ENCODE measurements around the gene RNF138. TPM values are rescaled to one million over a fixed set of nuclear protein-coding genes. Genes with fewer than 3 reads are reported as not detected.

Gene RNF138
- total RNA-seq, 1 experiment from 2014 or later, result 103 TPM

DNA sequence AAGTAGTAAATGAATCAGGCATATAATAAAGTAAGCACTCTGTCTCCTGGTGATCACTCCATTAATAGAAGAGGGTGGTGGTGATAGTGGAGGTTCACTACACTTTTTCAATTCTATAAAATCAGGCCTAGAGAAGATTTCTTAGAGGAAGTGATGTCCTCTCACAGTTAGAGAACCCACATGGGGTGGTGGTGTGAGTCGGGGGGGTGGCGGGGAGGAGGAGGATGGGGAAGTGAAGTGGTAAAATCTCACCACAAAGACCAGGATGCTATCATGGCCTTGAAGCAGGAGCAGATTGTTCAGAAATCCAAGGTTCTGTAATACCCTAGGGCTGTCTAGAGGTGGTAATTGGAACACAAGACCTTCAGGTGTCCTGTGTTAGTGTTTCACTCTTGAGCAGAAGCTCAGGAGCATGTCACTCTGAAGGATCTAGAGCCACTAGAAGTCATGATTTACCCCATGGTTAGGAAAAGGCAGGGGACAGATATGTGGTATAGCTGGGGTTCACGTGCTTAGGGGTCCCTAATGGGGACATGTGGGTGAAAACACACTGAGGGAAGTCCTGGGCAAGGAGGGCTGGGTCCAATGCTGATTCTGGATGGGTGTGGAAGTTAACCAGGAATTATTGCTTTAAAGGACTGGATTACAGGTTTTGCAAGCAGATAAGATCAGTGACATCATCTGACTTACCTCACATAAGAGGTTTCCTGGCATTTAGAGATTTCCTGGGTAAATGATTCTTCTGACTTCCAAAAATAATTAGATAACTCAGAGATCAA, 42.1 kb upstream of the RNF138 start:
- H3K4me3 Mint-ChIP-seq, result no peak overlapping the region
- H3K9me3 Mint-ChIP-seq, result 0 out of 2 replicates have a peak, but pooled peaks cover 4% of the 10 kb centered on the region
- H3K36me3 Mint-ChIP-seq, result peaks cover 17% of the 10 kb centered on the region
- no peak for TF ChIP-seq RELA (CRISPR knock-in tag; IDR thresholded peaks at IDR 0.05; ENCODE audit: borderline replicate concordance)
- TF ChIP-seq FOXJ3 (CRISPR knock-in tag; IDR thresholded peaks at IDR 0.05; ENCODE audit: borderline replicate concordance), result no peak
- TF ChIP-seq NR2C2 (CRISPR knock-in tag; IDR thresholded peaks at IDR 0.05), result no peak
- TF ChIP-seq, protein P1, sequence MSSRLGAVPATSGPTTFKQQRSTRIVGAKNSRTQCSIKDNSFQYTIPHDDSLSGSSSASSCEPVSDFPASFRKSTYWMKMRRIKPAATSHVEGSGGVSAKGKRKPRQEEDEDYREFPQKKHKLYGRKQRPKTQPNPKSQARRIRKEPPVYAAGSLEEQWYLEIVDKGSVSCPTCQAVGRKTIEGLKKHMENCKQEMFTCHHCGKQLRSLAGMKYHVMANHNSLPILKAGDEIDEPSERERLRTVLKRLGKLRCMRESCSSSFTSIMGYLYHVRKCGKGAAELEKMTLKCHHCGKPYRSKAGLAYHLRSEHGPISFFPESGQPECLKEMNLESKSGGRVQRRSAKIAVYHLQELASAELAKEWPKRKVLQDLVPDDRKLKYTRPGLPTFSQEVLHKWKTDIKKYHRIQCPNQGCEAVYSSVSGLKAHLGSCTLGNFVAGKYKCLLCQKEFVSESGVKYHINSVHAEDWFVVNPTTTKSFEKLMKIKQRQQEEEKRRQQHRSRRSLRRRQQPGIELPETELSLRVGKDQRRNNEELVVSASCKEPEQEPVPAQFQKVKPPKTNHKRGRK (CRISPR knock-in tag; IDR thresholded peaks at IDR 0.05; ENCODE audit: borderline replicate concordance), result no peak
- DNase-seq (ENCODE audit: low spot score), result no peak
- no peaks in the 10 kb centered on the region for H3K27me3 Mint-ChIP-seq (ENCODE audit: low read depth)
- ChIA-PET CTCF (no interaction called here), POLR2A (no interaction called here)
- H3K4me1 Mint-ChIP-seq, result peaks cover 7% of the 10 kb centered on the region
- no peak for ATAC-seq
- no peak overlapping the region for H3K27ac Mint-ChIP-seq

DNA sequence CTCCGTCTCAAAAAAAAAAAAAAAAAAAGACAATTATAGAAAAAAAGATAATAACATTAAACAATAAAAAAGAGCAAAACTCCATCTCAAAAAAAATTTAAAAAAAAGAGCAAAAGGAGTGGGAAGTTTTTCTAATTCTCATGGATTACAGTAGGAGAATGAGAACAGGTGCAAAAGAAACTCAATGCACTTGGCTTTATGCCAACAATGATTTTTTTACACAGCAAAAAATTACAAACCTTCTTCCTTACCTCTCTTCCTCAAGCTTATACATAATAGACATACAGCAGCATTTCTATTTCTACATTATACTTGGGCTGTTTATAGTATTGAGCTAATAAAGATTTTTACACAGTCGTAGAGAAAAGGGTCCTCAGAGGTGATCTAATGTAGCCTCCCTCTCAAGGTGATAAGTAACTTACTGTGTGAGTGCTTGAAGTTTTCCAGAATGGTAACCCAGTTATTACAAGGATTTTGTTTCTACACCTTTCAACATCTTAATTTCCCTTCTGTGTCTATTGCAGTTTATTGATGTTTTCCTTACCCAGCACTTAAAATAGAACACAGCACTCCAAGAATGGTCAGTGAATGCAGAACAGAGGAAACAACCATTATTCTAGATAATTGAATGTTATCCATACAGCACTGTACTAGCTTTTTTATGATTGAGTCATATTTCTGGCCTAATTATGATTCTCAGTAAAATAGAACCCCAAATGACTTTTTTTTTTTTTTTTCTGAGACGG, 34.9 kb upstream of the RNF138 start:
- Mint-ChIP-seq H3K27me3 (ENCODE audit: low read depth) (no peaks in the 10 kb centered on the region), H3K27ac (no peak overlapping the region), H3K36me3 (peaks cover 8% of the 10 kb centered on the region), H3K4me1 (peaks cover 38% of the 10 kb centered on the region), H3K9me3 (peaks cover 4% of the 10 kb centered on the region; the same call in 1 of the 2 replicates), H3K4me3 (no peak overlapping the region)
- ATAC-seq (no peak), DNase-seq (ENCODE audit: low spot score) (no peak)
- ChIA-PET CTCF (no interaction called here), POLR2A (no interaction called here)
- TF ChIP-seq, protein P2, sequence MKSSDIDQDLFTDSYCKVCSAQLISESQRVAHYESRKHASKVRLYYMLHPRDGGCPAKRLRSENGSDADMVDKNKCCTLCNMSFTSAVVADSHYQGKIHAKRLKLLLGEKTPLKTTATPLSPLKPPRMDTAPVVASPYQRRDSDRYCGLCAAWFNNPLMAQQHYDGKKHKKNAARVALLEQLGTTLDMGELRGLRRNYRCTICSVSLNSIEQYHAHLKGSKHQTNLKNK (CRISPR knock-in tag; IDR thresholded peaks at IDR 0.05), result no peak
- TF ChIP-seq, protein P3, sequence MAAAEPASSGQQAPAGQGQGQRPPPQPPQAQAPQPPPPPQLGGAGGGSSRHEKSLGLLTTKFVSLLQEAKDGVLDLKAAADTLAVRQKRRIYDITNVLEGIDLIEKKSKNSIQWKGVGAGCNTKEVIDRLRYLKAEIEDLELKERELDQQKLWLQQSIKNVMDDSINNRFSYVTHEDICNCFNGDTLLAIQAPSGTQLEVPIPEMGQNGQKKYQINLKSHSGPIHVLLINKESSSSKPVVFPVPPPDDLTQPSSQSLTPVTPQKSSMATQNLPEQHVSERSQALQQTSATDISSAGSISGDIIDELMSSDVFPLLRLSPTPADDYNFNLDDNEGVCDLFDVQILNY (CRISPR knock-in tag; IDR thresholded peaks at IDR 0.05), result no peak
- TF ChIP-seq, protein P4, sequence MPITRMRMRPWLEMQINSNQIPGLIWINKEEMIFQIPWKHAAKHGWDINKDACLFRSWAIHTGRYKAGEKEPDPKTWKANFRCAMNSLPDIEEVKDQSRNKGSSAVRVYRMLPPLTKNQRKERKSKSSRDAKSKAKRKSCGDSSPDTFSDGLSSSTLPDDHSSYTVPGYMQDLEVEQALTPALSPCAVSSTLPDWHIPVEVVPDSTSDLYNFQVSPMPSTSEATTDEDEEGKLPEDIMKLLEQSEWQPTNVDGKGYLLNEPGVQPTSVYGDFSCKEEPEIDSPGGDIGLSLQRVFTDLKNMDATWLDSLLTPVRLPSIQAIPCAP (CRISPR knock-in tag; IDR thresholded peaks at IDR 0.05), result no peak
- TF ChIP-seq, protein P5, sequence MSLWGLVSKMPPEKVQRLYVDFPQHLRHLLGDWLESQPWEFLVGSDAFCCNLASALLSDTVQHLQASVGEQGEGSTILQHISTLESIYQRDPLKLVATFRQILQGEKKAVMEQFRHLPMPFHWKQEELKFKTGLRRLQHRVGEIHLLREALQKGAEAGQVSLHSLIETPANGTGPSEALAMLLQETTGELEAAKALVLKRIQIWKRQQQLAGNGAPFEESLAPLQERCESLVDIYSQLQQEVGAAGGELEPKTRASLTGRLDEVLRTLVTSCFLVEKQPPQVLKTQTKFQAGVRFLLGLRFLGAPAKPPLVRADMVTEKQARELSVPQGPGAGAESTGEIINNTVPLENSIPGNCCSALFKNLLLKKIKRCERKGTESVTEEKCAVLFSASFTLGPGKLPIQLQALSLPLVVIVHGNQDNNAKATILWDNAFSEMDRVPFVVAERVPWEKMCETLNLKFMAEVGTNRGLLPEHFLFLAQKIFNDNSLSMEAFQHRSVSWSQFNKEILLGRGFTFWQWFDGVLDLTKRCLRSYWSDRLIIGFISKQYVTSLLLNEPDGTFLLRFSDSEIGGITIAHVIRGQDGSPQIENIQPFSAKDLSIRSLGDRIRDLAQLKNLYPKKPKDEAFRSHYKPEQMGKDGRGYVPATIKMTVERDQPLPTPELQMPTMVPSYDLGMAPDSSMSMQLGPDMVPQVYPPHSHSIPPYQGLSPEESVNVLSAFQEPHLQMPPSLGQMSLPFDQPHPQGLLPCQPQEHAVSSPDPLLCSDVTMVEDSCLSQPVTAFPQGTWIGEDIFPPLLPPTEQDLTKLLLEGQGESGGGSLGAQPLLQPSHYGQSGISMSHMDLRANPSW (CRISPR knock-in tag; conservative IDR thresholded peaks at IDR 0.05; ENCODE audit: low read depth), result no peak
- no peak for TF ChIP-seq ZNF317 (CRISPR knock-in tag; IDR thresholded peaks at IDR 0.05; ENCODE audit: borderline replicate concordance, low read depth)
- TF ChIP-seq, protein P6, sequence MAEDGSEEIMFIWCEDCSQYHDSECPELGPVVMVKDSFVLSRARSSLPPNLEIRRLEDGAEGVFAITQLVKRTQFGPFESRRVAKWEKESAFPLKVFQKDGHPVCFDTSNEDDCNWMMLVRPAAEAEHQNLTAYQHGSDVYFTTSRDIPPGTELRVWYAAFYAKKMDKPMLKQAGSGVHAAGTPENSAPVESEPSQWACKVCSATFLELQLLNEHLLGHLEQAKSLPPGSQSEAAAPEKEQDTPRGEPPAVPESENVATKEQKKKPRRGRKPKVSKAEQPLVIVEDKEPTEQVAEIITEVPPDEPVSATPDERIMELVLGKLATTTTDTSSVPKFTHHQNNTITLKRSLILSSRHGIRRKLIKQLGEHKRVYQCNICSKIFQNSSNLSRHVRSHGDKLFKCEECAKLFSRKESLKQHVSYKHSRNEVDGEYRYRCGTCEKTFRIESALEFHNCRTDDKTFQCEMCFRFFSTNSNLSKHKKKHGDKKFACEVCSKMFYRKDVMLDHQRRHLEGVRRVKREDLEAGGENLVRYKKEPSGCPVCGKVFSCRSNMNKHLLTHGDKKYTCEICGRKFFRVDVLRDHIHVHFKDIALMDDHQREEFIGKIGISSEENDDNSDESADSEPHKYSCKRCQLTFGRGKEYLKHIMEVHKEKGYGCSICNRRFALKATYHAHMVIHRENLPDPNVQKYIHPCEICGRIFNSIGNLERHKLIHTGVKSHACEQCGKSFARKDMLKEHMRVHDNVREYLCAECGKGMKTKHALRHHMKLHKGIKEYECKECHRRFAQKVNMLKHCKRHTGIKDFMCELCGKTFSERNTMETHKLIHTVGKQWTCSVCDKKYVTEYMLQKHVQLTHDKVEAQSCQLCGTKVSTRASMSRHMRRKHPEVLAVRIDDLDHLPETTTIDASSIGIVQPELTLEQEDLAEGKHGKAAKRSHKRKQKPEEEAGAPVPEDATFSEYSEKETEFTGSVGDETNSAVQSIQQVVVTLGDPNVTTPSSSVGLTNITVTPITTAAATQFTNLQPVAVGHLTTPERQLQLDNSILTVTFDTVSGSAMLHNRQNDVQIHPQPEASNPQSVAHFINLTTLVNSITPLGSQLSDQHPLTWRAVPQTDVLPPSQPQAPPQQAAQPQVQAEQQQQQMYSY (CRISPR knock-in tag; IDR thresholded peaks at IDR 0.05), result no peak
- TF ChIP-seq SP1 (CRISPR knock-in tag; conservative IDR thresholded peaks at IDR 0.05), result no peak
- no peak for TF ChIP-seq NR2C2 (CRISPR knock-in tag; IDR thresholded peaks at IDR 0.05)
- TF ChIP-seq ZNF396 (CRISPR knock-in tag; IDR thresholded peaks at IDR 0.05; ENCODE audit: borderline replicate concordance), result no peak
- TF ChIP-seq, protein P7, sequence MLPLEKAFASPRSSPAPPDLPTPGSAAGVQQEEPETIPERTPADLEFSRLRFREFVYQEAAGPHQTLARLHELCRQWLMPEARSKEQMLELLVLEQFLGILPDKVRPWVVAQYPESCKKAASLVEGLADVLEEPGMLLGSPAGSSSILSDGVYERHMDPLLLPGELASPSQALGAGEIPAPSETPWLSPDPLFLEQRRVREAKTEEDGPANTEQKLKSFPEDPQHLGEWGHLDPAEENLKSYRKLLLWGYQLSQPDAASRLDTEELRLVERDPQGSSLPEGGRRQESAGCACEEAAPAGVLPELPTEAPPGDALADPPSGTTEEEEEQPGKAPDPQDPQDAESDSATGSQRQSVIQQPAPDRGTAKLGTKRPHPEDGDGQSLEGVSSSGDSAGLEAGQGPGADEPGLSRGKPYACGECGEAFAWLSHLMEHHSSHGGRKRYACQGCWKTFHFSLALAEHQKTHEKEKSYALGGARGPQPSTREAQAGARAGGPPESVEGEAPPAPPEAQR (CRISPR knock-in tag; IDR thresholded peaks at IDR 0.05), result no peak
- TF ChIP-seq MXD4 (CRISPR knock-in tag; IDR thresholded peaks at IDR 0.05; ENCODE audit: borderline replicate concordance), result no peak
- no peak for TF ChIP-seq NR3C1 (CRISPR knock-in tag; conservative IDR thresholded peaks at IDR 0.05; ENCODE audit: low read depth)
- TF ChIP-seq GTF2I (CRISPR knock-in tag; conservative IDR thresholded peaks at IDR 0.05), result no peak
- TF ChIP-seq ESRRA (CRISPR knock-in tag; IDR thresholded peaks at IDR 0.05; ENCODE audit: borderline replicate concordance), result no peak
